ENCODE data around the gene TEK.

DNA sequence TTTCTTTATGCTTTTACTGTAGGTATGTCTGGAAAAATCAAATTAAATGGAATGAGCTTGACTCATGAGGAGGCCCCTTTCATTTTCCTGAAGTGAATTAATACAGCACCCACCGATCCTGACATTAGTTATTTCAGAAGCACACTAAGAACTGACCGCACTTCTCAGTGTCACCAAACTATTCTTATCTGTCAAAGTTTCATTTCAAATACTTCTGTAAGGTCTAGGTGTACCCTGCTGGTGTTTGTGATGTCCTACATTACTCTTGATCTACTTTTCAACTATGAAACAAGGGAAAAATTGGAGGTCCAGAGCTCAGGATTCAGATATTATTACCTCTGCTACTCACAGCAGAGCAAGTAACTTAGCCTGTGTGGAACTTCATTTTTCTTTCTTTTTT, 1.8 kb upstream of the TEK start:
- TF ChIP-seq CTCF (IDR thresholded peaks at IDR 0.05) (no peak), POLR2A (IDR thresholded peaks at IDR 0.05) (no peak)
